CD4-positive, alpha-beta T cell treated with Interferon gamma for 1 hour (primary cell): Measurements from ENCODE around the gene STK32C.

Experiments used
- DNase-seq: peaks from one replicate; pipeline ENCODE4 v3.0.0-alpha.2; 2020

STK32C gene

DNA sequence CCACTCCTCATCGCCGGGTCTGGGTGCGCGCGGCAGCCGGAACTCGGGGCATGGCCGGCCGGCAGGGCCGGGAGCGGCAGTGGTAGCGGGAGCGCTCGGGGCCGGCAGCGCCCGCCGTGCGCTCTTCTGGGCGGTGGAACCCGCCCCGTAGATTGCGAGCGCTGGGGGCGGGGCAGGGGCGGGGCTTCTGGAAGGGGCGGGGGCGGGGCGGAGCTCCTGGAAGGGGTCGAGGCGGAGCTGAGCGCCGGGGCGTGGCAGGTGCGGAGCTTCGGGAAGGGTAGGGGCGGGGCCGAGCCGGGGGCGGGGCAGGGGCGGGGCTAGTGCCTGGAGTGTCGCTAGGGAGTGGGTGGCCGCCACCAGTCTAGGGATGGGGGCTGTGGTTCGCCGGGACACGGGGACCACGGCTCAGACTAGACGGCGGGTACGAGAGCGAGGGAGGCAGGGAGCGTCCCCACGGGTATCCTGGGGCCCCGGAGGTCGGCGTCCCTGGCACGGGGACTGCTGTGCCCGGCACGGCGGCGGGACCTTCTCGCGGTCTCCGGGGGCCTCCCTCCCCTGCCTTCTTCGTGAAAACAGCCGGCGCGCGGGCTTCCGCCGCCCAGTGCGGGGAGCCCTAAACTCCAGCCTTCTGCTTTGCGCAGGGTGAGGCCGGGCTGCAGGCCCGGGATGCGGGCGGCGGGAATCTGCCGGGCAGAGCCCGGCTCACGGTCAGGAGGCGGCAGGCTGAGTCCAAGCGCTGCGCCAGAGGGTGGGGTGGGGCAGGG lies at the start of gene STK32C:
Gene STK32C, minus strand, starts transcription at position 128 of the 764 bp plus-strand sequence. Its CDS starts 117 bp downstream, at position 11.
- DNase-seq = peak; percentile 91

DNA sequence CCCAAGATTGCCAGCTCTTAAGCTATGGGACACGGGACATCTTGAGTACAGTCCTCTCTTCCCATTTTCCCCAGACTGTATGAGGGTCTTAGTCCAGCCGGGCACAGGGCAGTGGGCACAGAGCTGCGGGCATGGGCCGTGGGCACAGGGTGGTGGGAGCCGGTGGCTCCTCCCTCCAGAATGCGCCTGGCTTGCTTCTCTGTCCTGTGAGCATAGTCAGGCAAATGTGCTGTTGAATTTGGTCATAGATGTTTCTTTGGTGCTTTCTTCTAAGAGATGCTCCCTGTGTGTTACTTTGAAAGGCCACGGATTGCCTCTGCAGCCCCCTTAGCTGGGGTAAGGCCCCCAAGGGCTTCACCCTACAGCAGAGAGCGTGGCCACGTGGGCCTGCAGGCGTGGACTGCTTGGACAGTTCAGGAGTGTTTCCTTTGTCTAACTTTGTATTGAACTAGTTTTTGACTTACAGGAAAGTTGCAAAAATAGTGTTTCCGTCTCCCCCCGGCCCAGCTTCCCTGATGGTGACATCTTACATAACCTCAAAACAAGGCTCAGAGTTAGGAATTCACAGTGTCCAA lies 49.0 kb upstream of the STK32C start:
- no peak for DNase-seq

- no peak for DNase-seq
Measured at GRCh38 chr10:132355754-132356153, 48.0 kb upstream of the STK32C start.

DNA sequence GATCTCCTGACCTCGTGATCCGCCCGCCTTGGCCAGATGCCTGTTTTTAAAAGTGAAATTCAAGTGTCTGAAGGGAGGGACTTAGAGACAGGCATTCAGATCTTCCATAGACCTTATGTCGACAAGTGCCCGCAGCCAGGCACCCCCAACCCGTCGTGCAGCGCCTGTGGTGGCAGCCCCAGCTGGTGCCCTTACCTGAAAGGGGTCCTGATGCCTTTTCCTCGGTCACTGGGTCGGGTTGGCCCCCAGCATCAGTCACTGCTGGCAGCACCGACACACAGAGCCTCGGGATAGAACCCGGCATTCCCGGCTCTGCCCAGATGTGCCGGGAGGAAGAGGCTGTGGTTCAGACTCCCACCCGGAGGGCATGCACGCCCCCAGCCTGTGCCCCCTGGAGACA lies 47.5 kb upstream of the STK32C start:
- DNase-seq = no peak

DNA sequence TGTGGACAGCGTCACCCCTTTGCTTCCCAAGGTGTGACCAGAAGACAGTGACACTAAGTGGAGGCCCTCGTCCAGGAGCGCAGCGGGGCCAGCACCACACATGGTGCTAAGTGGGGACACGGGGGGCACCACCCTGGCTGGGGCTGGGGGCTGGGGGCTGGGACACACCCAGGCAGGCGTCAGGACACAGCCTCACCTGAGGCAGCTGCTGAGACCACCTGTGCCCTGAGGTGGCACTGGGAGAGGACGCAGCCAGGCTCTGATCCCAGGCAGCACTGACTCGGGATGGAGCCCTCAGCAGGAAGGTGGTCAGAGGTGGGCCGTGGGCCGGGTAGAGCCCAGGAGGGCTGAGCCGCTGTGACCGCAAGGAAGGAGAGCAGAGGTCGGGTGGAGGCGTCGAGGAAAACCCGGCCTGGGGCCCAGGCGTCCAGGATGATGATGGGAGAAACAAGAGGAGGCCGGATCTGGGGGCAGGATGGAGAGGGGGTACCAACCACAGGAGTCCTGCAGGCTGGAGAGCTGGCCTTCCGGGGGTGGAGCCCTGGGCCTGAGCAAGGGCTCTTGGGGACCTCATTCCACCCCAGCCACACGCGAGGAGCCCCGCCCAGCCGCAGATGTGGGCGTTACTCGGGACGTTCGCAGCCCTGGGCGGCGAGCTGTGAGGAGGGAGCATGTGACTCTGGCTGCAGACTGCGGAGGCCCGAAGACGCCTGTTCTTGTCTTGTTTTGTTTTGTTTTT lies 46.8 kb upstream of the STK32C start:
- no peak for DNase-seq

DNA sequence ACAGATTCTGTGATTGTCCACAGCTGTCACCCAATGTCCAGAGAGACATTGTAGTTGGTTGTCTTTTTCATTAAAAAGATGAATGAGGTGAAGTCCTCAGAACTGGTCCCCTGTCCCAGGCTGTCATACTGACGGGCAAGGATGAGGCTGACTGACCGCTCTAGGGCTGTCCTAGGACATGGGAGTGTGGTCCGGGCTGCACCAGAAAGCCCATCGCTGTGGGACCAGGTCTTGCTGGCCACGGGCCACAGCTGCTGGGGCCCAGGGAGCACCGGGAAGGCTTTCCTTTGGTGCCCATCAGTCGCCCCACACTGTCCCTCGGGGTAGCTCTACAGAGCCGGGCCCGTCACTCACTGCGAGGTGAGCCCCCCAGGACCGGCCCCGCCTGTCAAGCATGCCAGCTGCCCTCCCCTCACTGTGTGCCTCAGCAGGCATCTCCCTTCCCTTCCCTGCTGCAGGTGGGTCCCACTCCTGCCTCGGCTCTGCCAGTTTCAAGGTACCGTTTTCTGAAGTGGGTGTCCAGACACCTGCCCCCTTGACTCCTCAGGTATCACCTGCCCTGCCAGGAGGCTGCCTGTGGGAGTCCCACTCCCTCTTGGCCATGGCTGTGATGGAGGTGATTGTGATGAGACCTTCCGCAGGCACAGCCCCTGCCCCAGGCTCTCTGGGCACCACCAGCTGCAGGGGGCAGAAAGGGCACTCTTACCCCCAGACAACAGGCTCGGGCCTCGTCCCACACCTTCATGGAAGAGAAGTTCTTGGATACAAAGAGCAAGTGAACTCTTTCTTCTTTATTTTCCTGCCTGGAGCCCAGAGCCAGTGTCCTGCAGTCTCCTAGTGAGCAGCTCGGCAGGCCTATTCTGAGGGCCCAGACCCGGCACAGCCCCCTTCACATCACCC lies 46.0 kb upstream of the STK32C start:
- no peak for DNase-seq

- DNase-seq = peak; percentile 60
Measured at GRCh38 chr10:132352462-132353308, 44.9 kb upstream of the STK32C start.

- DNase-seq = no peak
Measured at GRCh38 chr10:132351611-132352010, 43.9 kb upstream of the STK32C start.

- DNase-seq = no peak
Measured at GRCh38 chr10:132350946-132351345, 43.2 kb upstream of the STK32C start.

DNA sequence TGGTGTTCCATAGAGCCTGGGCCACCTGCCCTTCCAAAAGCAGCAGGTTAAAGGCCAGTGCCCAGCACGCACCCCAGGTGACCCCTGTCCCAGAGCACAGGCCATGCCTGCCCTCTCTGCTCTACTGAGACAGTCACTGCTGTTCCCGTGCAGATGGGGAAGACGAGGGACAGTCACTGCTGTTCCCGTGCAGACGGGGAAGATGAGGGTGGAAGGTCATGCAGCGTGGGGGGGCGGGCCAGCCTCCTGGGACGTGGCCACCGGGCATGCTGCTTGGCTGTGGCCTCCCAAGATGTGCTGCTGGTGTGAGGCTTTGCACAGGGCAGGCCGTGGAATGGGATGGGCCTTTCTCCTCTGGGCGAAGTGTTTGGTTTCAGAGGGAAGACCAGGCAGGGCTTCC lies 42.6 kb upstream of the STK32C start:
- DNase-seq = no peak

GRCh38 chr10:132349766-132350165 lies 42.0 kb upstream of the STK32C start:
- DNase-seq = no peak

GRCh38 chr10:132347931-132348267 lies 40.1 kb upstream of the STK32C start:
- no peak for DNase-seq

GRCh38 chr10:132347211-132347930 lies 39.6 kb upstream of the STK32C start:
- no peak for DNase-seq

- no peak for DNase-seq
Measured at GRCh38 chr10:132346806-132347205, 39.1 kb upstream of the STK32C start.

DNA sequence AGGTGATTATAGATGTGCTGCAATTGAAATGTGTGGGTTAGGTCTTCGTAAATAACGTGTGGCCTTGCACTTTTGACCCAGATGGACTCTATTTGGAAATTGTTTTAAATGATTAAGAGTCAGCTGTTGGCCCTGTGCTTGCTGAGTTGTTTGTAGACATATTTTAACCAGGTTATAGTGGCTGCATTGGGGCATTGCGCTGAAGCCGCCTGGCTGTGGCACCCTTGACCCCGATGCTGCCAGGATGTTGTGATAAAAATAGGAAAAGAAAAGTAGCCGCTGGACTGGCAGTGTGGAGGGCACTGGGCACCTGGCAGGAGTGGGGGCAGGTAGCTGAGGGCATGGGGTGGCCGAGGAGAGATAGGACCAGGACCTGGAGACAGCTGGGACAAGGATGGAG lies 37.6 kb upstream of the STK32C start:
- DNase-seq = no peak

- DNase-seq = no peak
Measured at GRCh38 chr10:132344386-132344785, 36.6 kb upstream of the STK32C start.

DNA sequence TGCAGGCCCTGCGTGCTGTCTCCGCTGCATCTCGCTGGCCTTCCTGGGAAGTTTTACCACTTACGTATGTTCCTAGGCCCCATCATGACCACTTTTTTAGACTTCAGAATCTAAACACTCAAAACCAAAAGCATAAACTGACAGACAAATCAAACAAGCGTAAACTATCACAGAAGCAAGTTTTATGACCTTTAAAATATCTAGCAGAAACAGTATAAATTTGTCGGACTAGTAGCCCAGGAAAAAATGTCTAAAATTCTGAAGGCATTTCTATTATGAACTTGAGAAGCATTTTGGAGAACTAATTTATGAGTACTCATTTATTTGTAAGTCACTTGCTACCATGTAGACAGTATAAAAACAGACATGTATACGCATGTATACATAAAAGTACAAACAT lies 34.8 kb upstream of the STK32C start:
- DNase-seq = no peak

DNA sequence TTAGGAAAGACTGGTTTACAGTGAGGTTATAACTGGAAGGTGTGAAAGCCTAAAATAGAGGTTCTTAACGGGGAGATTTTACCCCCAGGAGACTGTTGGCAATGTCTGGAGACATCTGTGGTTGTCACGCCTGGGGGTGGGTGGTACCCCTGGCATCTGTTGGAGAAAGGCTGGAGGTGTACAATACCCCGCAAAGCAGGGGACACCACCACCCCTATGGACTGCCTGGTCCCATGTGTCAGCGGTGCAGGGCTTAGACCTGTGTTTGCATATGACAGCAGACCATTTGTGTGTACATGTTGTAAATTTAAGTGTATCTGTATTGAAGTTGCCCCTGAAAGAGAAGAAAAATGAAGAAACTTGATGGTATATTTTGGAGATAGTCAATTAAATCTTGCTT lies 34.0 kb upstream of the STK32C start:
- no peak for DNase-seq

DNA sequence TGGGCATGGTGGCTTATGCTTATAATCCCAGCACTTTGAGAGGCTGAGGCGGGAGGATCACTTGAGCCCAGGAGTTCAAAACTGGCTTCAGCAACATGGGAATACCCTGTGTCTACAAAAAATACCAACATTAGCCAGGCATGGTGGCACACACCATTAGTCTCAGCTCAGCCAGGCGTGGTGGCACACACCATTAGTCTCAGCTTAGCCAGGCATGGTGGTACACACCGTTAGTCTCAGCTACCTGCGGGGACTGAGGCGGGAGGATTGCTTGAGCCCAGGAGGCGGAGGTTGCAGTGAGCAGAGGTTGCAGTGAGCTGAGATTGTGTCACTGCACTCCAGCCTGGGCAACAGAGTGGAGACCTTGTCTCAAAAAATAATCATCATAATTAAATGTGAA lies 33.3 kb upstream of the STK32C start:
- no peak for DNase-seq

GRCh38 chr10:132339276-132339675 lies 31.5 kb upstream of the STK32C start:
- DNase-seq = no peak

DNA sequence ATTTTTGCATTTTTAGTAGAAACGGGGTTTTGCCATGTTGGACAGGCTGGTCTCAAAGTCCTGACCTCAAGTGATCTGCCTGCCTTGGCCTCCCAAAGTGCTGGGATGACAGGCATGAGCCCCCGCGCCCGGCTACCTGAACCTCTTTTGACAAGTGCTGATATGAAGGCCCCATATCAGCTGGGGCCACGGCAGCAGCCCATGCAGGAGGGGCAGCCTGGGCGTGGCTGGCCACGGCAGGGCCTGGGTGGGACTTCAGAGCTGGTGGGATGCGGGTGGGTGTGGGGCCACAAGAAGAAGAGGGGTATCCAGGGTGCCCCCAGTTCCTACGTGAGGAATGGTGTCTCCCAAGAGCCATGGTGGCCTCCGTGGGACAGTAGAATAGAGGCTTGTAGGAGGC lies 31.1 kb upstream of the STK32C start:
- DNase-seq = no peak
